Activated CD4-positive, alpha-beta memory T cell treated with anti-CD3 and anti-CD28 coated beads for 36 hours (primary cell): Measurements from ENCODE around the gene DDRGK1. TPM values are rescaled to one million over a fixed set of nuclear protein-coding genes. Genes with fewer than 3 reads are reported as not detected.
"Not testable (repeated sequence)": the region's sequence is repeated elsewhere in the genome, so short reads cannot be mapped to it uniquely, and the experiment has no call there.

ENCODE experiments used
- CTCF ChIA-PET: fragments of 350-600 bp; sonication (Branson Sonifier 250); formaldehyde crosslinking; loops from one replicate; lab custom pipeline; 2021; ENCODE audit warnings: antibody characterized with exemption, inconsistent platforms; lab: Charles Lee
- POLR2A ChIA-PET: fragments of 350-600 bp; sonication (Branson Sonifier 250); formaldehyde crosslinking; loops from one replicate; lab custom pipeline; 2021; ENCODE audit warnings: antibody characterized with exemption; lab: Charles Lee
- DNase-seq: peaks from one replicate; pipeline ENCODE4 v3.0.0-alpha.2; 2020
- H3K27ac Mint-ChIP-seq: one replicate; pipeline ENCODE4 v1.8.0; 2021; ENCODE audit warnings: mixed read lengths
- H3K27me3 Mint-ChIP-seq: one replicate; pipeline ENCODE4 v1.8.0; 2021; ENCODE audit warnings: mixed read lengths
- H3K36me3 Mint-ChIP-seq: one replicate; pipeline ENCODE4 v1.8.0; 2021; ENCODE audit warnings: mixed read lengths
- H3K4me1 Mint-ChIP-seq: one replicate; pipeline ENCODE4 v1.8.0; 2021; ENCODE audit warnings: low read depth, mixed read lengths
- H3K4me3 Mint-ChIP-seq: one replicate; pipeline ENCODE4 v1.8.0; 2021; ENCODE audit warnings: mild to moderate bottlenecking, mixed read lengths
- H3K9me3 Mint-ChIP-seq: one replicate; pipeline ENCODE4 v1.8.0; 2021; ENCODE audit warnings: mixed read lengths
- intact Hi-C: fragments of 100-400 bp; cut with micrococcal nuclease; formaldehyde crosslinking; loops from one replicate; pipeline ENCODE4 v1.15.1; 2023
- total RNA-seq, 2 experiments: library from RNA; stranded (reverse); gene quantifications; one replicate each; pipeline ENCODE4 v1.2.3, GENCODE V29; 2021

The DDRGK1 gene
- total RNA-seq, 2 experiments from 2014 or later, result 72.1 to 76.8 TPM

DNA sequence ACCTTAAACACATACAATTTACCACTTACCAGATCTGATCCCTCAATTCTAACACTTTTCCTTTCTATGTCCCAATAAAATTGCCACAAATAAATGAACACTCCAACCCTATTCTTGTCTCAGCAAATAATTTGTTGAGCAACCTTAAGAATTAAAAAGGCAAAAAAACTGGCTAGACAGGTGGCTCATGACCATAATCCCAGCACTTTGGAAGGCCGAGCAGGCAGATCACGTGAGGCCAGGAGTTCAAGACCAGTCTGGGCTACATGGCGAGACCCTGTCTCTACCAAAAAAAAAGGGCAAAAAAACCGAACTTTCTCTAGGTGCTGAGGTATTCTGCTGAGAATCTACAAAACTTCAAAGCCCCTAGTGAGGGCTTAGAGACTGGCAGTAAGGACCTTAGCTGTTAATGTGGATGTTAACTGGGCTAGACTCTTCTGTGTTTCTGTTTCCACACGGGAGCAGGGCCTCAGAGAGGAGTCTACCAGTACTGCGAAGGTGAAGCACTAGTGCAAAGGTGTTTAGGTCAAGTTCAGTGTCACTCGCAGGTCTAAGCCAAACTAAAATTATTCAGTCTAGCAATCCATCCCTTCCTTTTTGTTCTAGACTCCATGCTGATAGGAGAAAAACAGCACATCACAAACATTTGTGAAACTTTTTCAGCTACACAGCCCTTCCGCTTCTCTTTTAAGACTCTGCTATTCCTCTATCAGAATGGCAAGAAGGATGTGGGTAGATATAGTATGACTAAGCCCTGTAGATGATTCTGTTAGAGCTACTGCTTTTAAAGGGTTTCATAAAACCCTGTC lies 47.5 kb downstream of the DDRGK1 start:
- intact Hi-C loops, result loop anchor here (2.0 to 10.0 kb wide), 5 partner anchors 34 to 265 kb away; partner anchors contain the start of gene MRPS26
- H3K4me3 Mint-ChIP-seq, result peak overlapping the region; percentile 89
- ChIA-PET CTCF (interaction anchor here (0.6 to 1.1 kb wide), 9 partner anchors 10 to 842 kb away, joined by 3 to 7 read pairs (median 3); no protein-coding TSS in a partner anchor), POLR2A (interaction anchor here (0.5 to 2.6 kb wide), 8 partner anchors 9 to 657 kb away, joined by 3 to 9 read pairs (median 4); partner anchors contain the start of gene ITPA)
- DNase-seq, result peak; percentile 31
- no peaks in the 10 kb centered on the region for H3K9me3 Mint-ChIP-seq
- H3K27ac Mint-ChIP-seq, result peak overlapping the region; percentile 95
- no peaks in the 10 kb centered on the region for H3K27me3 Mint-ChIP-seq
- peaks cover 17% of the 10 kb centered on the region for H3K36me3 Mint-ChIP-seq
- H3K4me1 Mint-ChIP-seq, result peaks cover 55% of the 10 kb centered on the region

DNA sequence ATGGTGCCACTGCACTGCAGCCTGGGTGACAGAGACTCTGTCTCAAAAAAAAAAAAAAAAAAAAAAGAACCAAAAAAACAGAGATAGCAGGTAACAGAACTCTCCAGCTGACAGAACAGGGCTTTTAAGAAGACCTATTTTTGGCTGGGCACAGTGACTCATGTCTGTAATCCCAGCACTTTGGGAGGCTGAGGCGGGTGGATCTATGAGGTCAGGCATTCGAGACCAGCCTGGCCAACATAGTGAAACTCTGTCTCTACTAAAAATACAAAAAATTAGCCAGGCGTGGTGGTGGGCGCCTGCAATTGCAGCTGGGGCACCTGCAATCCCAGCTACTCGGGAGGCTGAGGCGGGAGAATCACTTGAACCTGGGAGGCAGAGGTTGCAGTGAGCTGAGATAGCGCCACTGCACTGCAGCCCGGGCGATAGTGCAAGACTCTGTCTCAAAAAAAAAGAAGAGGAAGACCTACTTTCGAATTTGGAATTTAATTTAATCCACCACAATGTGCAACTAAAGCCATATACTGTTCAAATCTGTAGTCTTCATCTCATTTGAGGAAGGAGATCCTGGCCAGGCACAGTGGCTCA lies 52.3 kb downstream of the DDRGK1 start:
- H3K27me3 Mint-ChIP-seq, H3K27ac Mint-ChIP-seq, H3K4me3 Mint-ChIP-seq, CTCF ChIA-PET, DNase-seq, H3K9me3 Mint-ChIP-seq: not testable (repeated sequence)
- intact Hi-C loops, result loop anchor here (10.0 kb wide), 1 partner anchor 57 kb away; no protein-coding TSS in a partner anchor
- Mint-ChIP-seq H3K4me1 (peaks cover 65% of the 10 kb centered on the region), H3K36me3 (peaks cover 35% of the 10 kb centered on the region)
- POLR2A ChIA-PET, result interaction anchor here (0.6 kb wide), 1 partner anchor 250 kb away, joined by 4 read pairs; no protein-coding TSS in a partner anchor

DNA sequence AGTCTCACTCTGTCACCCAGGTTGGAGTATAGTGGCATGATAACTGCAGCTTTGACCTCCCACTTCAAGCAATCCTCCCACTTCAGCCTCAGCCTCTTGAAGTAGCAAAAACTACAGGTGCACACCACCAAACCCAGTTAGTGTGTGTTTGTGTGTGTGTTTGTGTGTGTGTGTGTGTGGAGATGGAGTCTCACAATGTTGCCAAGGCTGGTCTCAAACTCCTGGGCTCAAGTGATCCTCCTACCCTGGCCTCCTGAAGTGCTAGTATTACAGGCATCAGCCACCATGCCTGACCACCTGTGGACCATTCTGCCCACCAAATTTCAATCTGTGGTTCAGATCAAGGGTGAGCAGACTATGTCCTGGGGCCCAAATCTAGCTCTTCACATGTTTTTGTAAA lies 53.6 kb downstream of the DDRGK1 start:
- ChIA-PET CTCF (no interaction called here), POLR2A (no interaction called here)
- Mint-ChIP-seq H3K4me3 (no peak overlapping the region), H3K9me3 (no peaks in the 10 kb centered on the region), H3K4me1 (peaks cover 56% of the 10 kb centered on the region), H3K36me3 (peaks cover 31% of the 10 kb centered on the region), H3K27ac (peak overlapping the region; percentile 54), H3K27me3 (no peaks in the 10 kb centered on the region)
- intact Hi-C loops, result loop anchor here (10.0 kb wide), 1 partner anchor 56 kb away; no protein-coding TSS in a partner anchor
- no peak for DNase-seq

DNA sequence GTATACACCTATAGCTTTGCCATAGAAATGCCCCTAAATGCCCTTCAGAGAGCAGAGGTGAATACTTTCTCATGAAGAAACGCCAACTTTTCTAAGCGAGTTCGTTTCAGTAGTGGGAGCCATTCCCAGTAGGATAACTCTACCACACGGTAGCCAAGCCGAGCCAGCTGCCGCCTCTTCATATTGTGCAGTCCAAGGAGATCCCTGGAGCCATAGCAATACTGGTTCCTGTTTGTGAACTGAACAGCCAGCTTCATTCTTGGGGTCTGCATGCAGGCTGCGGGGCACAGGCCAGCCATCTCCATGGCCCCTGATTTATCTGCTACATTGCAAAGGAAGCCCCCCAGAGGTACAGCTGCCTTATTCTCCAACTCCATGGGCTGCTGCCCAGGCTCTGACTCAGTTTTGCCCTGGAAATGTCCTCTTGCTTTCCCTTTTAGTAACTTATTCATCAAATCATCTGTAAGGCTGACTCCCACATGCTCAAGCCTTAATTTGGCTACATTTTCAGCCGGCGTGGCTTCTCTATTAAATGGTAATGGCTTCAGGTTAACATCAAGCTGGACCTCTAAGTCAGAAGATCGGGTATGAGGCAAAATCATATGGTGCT lies 57.6 kb downstream of the DDRGK1 start:
- no peak for DNase-seq
- Mint-ChIP-seq H3K4me1 (peaks cover 37% of the 10 kb centered on the region), H3K4me3 (no peak overlapping the region), H3K36me3 (peaks cover 32% of the 10 kb centered on the region), H3K9me3 (no peaks in the 10 kb centered on the region), H3K27ac (no peak overlapping the region), H3K27me3 (no peaks in the 10 kb centered on the region)
- ChIA-PET POLR2A (no interaction called here), CTCF (interaction anchor here (0.9 to 1.5 kb wide), 3 partner anchors 10 to 93 kb away, joined by 3 read pairs; no protein-coding TSS in a partner anchor)
- intact Hi-C loops, result no loop called here

DNA sequence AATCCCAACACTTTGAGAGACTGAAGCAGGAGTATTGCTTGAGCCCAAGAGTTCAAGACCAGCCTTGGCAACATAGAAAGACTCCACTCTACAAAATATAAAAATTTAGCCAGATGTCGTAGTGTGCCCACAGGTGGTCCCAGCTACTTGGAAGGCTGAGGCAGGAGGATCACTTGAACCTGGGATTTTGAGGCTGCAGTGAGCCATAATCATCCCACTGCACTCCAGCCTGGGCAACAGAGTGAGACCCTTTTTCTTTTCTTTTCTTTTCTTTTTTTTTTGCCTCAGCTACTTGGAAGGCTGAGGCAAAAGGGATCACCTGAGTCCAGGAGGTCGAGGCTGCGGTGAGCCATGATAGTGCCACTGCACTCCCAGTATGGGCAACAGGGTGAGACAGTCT lies 62.7 kb downstream of the DDRGK1 start:
- ChIA-PET CTCF (no interaction called here), POLR2A (interaction anchor here (1.1 kb wide), 1 partner anchor 12 kb away, joined by 5 read pairs; no protein-coding TSS in a partner anchor)
- peaks cover 12% of the 10 kb centered on the region for H3K36me3 Mint-ChIP-seq
- H3K4me3 Mint-ChIP-seq, result no peak overlapping the region
- intact Hi-C loops, result no loop called here
- H3K27me3 Mint-ChIP-seq, result no peaks in the 10 kb centered on the region
- H3K27ac Mint-ChIP-seq, result no peak overlapping the region
- DNase-seq, result no peak
- H3K9me3 Mint-ChIP-seq, result no peaks in the 10 kb centered on the region
- H3K4me1 Mint-ChIP-seq, result peaks cover 22% of the 10 kb centered on the region

Other genes with a start within 250 kb of the DDRGK1 start
- 10 to 100 TPM; 17.3 to 24.0 TPM for gene GNRH2, start 161.1 kb downstream of the DDRGK1 start, total RNA-seq
- gene MRPS26, start 158.6 kb downstream of the DDRGK1 start, total RNA-seq, result 100 to 1,000 TPM; 155 to 158 TPM
- 1 to 10 TPM in 1 of 2 experiments, not detected in 1; 1.0 TPM for gene OXT, start 133.1 kb downstream of the DDRGK1 start, total RNA-seq
- gene AVP, start 120.0 kb downstream of the DDRGK1 start, total RNA-seq, result not detected
- gene FASTKD5, start 44.8 kb downstream of the DDRGK1 start, total RNA-seq, result 10 to 100 TPM; 20.8 to 22.8 TPM
- gene UBOX5, start 44.8 kb downstream of the DDRGK1 start, total RNA-seq, result 1 to 10 TPM; 5.8 to 7.0 TPM
- gene LZTS3, start 31.1 kb downstream of the DDRGK1 start, total RNA-seq, result 1 to 10 TPM; 1.4 to 1.5 TPM
- gene ITPA, start 4.8 kb upstream of the DDRGK1 start, total RNA-seq, result 10 to 100 TPM; 54.0 to 56.2 TPM
- gene SLC4A11, start 34.5 kb upstream of the DDRGK1 start, total RNA-seq, result 1 to 10 TPM in 1 of 2 experiments, under 1 TPM in 1; 0.87 to 1.1 TPM
- gene DNAAF9, start 203.0 kb upstream of the DDRGK1 start, total RNA-seq, result 1 to 10 TPM; 1.8 to 2.2 TPM